Measurements from ENCODE around the gene PCDHA9.
"Not testable (repeated sequence)": the region's sequence is repeated elsewhere in the genome, so short reads cannot be mapped to it uniquely, and the experiment has no call there.

The PCDHA9 gene

DNA sequence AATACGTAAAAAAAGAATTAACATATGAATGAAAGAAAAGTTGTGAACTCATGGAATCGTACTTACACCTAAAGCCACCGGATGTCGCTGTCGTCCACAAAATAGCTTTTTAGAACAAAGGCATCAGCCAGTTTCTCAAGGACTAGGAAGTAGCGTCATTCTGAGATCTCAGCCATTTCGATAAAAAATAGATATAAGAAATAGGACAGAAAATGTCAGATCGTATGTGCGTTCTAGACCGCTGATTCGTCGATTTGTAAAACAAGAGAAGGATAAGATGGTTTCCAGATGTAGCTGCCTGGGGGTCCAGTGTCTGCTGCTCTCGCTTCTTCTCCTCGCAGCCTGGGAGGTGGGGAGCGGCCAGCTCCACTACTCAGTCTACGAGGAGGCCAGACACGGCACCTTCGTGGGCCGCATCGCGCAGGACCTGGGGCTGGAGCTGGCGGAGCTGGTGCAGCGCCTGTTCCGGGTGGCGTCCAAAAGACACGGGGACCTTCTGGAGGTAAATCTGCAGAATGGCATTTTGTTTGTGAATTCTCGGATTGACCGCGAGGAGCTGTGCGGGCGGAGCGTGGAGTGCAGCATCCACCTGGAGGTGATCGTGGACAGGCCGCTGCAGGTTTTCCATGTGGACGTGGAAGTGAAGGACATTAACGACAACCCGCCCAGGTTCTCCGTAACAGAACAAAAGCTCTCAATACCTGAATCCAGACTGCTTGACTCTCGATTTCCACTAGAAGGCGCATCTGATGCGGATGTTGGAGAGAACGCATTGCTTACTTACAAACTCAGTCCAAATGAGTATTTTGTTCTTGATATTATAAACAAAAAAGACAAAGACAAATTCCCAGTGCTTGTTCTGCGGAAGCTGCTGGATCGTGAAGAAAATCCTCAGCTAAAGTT lies 7.8 kb downstream of the PCDHA9 start, which contains the start of gene PCDHA10:
TSS of gene PCDHA10 (plus strand) at position 126 of the 903 bp plus-strand sequence. CDS start at position 278, 152 bp downstream.
- FAIRE-seq = no peak
- DNase-seq (ENCODE audit: insufficient read length) = no peak
- no peak for TF ChIP-seq TAF1 (IDR thresholded peaks at IDR 0.05; ENCODE audit: borderline replicate concordance, low read depth, low read length)

DNA sequence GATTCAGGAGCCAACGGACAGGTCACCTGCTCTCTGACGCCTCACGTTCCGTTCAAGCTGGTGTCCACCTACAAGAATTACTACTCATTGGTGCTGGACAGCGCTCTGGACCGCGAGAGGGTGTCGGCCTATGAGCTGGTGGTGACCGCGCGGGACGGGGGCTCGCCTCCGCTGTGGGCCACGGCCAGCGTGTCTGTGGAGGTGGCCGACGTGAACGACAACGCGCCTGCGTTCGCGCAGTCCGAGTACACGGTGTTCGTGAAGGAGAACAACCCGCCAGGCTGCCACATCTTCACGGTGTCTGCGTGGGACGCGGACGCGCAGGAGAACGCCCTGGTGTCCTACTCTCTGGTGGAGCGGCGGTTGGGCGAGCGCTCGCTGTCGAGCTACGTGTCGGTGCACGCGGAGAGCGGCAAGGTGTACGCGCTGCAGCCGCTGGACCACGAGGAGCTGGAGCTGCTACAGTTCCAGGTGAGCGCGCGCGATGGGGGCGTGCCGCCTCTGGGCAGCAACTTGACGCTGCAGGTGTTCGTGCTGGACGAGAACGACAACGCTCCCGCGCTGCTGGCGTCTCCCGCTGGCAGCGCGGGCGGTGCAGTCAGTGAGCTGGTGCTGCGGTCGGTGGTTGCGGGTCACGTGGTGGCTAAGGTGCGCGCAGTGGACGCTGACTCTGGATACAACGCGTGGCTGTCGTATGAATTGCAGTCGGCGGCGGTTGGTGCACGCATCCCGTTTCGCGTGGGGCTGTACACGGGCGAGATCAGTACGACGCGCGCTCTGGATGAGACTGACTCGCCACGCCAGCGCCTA lies 9.2 kb downstream of the PCDHA9 start:
- no peak for DNase-seq (ENCODE audit: insufficient read length)
- no peak for FAIRE-seq
- TF ChIP-seq TAF1 (IDR thresholded peaks at IDR 0.05; ENCODE audit: borderline replicate concordance, low read depth, low read length) (no peak), POLR2AphosphoS5 (IDR thresholded peaks at IDR 0.05; ENCODE audit: low read depth, low read length) (no peak), POLR2A (IDR thresholded peaks at IDR 0.05; ENCODE audit: low read depth, low read length) (no peak)

GRCh38 chr5:140857987-140858240 lies 9.7 kb downstream of the PCDHA9 start:
- FAIRE-seq = no peak
- TF ChIP-seq POLR2AphosphoS5 (IDR thresholded peaks at IDR 0.05; ENCODE audit: low read depth, low read length) (no peak), POLR2A (IDR thresholded peaks at IDR 0.05; ENCODE audit: low read depth, low read length) (no peak)
- no peak for DNase-seq (ENCODE audit: insufficient read length)

DNA sequence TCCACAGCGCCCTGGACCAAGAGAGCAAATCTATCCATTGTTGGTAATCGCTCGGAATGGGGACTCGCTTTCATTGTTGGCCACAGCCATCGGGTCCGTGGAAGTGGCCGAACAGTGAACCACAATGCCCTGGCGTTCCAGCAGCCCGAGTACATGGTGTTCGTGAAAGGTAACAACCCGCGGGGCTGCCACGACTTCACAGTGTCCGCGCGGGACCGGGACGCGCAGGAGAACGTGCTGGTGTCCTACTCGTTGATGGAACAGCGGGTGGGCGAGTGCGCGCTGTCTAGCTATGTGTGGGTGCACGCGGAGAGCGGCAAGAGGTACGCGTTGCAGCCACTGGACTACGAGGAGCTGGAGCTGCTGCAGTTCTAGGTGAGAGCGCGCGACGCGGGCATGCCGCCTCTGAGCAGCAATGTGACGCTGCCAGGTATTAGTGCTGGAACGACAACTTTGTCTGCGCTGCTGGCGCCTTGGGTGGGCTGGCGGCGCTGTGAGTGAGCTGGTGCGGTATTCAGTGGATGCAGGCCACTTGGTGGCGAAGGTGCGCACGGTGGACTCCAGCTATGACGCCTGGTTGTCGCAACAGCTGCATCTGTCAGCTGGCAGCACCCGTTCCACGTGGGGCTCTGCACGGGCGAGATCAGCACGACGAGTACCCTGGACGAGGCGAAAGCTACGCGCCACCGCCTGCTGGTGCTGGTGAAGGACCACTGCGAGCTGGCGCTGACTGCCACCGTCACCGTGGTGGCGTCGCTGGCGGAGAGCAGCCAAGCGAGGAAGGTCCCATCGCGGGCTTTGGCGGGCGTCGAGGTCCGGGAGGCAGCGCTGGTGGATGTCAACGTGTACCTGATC lies 14.5 kb downstream of the PCDHA9 start:
- no peak for FAIRE-seq
- no peak for TF ChIP-seq POLR2A (IDR thresholded peaks at IDR 0.05; ENCODE audit: low read depth, low read length)
- no peak for TF ChIP-seq POLR2AphosphoS5 (IDR thresholded peaks at IDR 0.05; ENCODE audit: low read depth, low read length)
- TF ChIP-seq TAF1 (IDR thresholded peaks at IDR 0.05; ENCODE audit: borderline replicate concordance, low read depth, low read length) = no peak
- no peak for DNase-seq (ENCODE audit: insufficient read length)

DNA sequence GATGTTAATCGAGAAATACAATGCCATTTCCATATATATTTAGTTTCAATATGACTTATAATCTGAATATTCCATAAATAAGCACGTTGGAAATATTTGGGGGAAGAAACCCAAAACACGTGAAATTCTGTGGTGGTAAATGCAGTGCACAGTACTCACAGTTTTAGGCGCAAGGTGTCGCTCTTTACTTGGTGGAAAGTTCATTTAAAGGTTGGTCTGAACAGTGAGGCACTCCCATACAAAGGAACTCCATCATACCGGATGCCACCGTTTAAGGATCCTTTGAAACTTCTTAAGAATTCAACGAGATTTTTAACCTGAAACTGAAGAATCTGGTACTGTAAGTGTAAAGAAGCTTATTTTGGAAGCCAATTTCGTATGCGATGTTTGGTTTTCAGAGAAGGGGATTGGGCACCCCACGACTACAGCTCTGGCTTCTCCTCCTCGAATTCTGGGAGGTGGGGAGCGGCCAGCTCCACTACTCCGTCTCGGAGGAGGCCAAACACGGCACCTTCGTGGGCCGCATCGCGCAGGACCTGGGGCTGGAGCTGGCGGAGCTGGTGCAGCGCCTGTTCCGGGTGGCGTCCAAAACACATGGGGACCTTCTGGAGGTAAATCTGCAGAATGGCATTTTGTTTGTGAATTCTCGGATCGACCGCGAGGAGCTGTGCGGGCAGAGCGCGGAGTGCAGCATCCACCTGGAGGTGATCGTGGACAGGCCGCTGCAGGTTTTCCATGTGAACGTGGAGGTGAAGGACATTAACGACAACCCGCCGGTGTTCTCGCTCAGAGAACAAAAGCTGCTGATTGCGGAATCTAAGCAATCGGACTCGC lies 20.8 kb downstream of the PCDHA9 start, which contains the start of gene PCDHA11:
TSS of gene PCDHA11 (plus strand) at position 237 of the 834 bp plus-strand sequence. CDS start at position 384, 147 bp downstream.
- FAIRE-seq (no peak), DNase-seq (ENCODE audit: insufficient read length) (no peak)
- TF ChIP-seq TAF1 (IDR thresholded peaks at IDR 0.05; ENCODE audit: borderline replicate concordance, low read depth, low read length) (no peak), POLR2AphosphoS5 (IDR thresholded peaks at IDR 0.05; ENCODE audit: low read depth, low read length) (no peak), POLR2A (IDR thresholded peaks at IDR 0.05; ENCODE audit: low read depth, low read length) (no peak)

DNA sequence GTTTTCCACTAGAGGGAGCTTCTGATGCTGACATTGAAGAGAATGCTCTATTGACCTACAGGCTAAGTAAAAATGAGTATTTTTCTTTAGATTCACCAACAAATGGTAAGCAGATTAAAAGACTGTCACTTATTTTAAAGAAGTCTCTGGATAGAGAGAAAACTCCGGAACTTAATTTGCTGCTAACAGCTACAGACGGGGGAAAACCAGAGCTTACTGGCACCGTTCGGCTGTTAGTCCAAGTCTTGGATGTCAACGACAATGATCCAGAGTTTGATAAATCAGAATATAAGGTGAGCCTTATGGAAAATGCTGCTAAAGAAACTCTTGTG lies 21.3 kb downstream of the PCDHA9 start:
- FAIRE-seq = no peak
- TF ChIP-seq POLR2AphosphoS5 (IDR thresholded peaks at IDR 0.05; ENCODE audit: low read depth, low read length) = no peak
- TF ChIP-seq POLR2A (IDR thresholded peaks at IDR 0.05; ENCODE audit: low read depth, low read length) = no peak
- DNase-seq (ENCODE audit: insufficient read length) = no peak

DNA sequence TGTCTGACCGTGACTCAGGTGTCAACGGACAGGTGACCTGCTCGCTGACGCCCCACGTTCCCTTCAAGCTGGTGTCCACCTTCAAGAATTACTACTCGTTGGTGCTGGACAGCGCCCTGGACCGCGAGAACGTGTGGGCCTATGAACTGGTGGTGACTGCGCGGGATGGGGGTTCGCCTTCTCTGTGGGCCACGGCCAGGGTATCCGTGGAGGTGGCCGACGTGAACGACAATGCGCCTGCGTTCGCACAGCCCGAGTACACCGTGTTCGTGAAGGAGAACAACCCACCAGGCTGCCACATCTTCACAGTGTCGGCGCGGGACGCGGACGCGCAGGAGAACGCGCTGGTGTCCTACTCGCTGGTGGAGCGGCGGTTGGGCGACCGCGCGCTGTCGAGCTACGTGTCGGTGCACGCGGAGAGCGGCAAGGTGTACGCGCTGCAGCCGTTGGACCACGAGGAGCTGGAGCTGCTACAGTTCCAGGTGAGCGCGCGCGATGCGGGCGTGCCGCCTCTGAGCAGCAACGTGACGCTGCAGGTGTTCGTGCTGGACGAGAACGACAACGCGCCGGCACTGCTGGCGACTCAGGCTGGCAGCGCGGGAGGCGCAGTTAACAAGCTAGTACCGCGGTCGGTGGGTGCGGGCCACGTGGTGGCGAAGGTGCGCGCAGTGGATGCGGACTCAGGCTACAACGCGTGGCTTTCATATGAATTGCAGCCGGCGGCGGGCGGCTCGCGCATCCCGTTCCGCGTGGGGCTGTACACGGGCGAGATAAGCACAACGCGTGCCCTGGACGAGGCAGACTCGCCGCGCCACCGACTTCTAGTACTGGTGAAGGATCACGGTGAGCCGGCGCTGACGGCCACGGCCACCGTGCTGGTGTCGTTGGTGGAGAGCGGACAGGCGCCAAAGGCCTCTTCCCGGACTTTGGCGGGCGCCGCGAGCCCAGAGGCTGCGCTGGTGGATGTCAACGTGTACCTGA lies 22.3 kb downstream of the PCDHA9 start:
- DNase-seq (ENCODE audit: insufficient read length) = no peak
- FAIRE-seq = no peak

DNA sequence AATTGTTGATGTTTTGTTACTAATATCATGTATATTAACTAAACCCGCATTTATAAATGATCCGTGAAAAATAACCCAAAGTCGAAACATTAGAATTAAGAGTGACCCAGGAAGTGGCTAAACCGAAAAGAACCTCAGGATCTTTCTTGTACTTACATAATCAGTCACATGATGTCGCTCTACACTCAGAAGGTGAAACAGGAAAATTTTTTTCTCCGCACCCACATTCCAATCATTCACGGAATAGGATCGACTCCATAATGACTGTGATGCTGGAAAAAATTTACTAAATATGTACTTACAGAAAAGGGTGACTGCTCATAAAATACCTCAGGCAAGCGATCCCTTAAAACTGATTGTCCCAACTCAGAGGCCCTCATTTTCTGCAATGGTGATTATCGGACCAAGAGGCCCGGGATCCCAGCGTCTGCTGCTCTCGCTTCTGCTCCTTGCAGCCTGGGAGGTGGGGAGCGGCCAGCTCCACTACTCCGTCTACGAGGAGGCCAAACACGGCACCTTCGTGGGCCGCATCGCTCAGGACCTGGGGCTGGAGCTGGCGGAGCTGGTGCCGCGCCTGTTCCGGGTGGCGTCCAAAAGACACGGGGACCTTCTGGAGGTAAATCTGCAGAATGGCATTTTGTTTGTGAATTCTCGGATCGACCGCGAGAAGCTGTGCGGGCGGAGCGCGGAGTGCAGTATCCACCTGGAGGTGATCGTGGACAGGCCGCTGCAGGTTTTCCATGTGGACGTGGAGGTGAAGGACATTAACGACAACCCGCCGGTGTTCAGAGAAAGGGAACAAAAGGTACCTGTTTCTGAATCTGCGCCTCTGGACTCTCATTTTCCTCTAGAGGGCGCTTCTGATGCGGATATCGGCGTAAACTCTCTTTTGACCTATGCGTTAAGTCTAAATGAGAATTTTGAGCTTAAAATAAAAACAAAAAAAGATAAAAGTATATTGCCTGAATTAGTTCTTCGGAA lies 27.2 kb downstream of the PCDHA9 start, which contains the start of gene PCDHA12:
TSS of gene PCDHA12 (plus strand) at position 224 of the 981 bp plus-strand sequence. CDS start at position 389, 165 bp downstream.
- DNase-seq (ENCODE audit: insufficient read length) = no peak
- TF ChIP-seq POLR2A (IDR thresholded peaks at IDR 0.05; ENCODE audit: low read depth, low read length) (no peak), TAF1 (IDR thresholded peaks at IDR 0.05; ENCODE audit: borderline replicate concordance, low read depth, low read length) (no peak), POLR2AphosphoS5 (IDR thresholded peaks at IDR 0.05; ENCODE audit: low read depth, low read length) (no peak)

More for the DNA sequence above, 22.3 kb downstream of the PCDHA9 start:
- TF ChIP-seq POLR2A (IDR thresholded peaks at IDR 0.05; ENCODE audit: low read depth, low read length) = no peak
- TF ChIP-seq TAF1 (IDR thresholded peaks at IDR 0.05; ENCODE audit: borderline replicate concordance, low read depth, low read length) = no peak
- no peak for TF ChIP-seq POLR2AphosphoS5 (IDR thresholded peaks at IDR 0.05; ENCODE audit: low read depth, low read length)

GRCh38 chr5:140876541-140877261 lies 28.5 kb downstream of the PCDHA9 start:
- FAIRE-seq = not testable (repeated sequence)

More for the DNA sequence above, 27.2 kb downstream of the PCDHA9 start, which contains the start of gene PCDHA12:
- no peak for FAIRE-seq

More at GRCh38 chr5:140876541-140877261, 28.5 kb downstream of the PCDHA9 start:
- not testable (repeated sequence) for DNase-seq (ENCODE audit: insufficient read length)
